NCI-H2171 treated with DMSO at 0.1 percent for 48 hours (cell line): ENCODE data around the gene GANC.

Experiments
- DNase-seq: peaks from one replicate; lab custom pipeline; 2025; lab: John Stamatoyannopoulos, UW

The GANC gene

GRCh38 chr15:42348083-42348482 is 75.1 kb downstream of the GANC start:
- DNase-seq, result no peak

GRCh38 chr15:42349186-42349585 is 76.2 kb downstream of the GANC start:
- DNase-seq, result no peak

GRCh38 chr15:42352401-42352800 is 79.4 kb downstream of the GANC start:
- DNase-seq, result no peak

- DNase-seq, result no peak
Measured at GRCh38 chr15:42353061-42353460, 80.1 kb downstream of the GANC start.

- DNase-seq, result peak; percentile 30
Measured at GRCh38 chr15:42354824-42355223, 81.8 kb downstream of the GANC start.

- DNase-seq, result peak; percentile 6
Measured at GRCh38 chr15:42355291-42355690, 82.3 kb downstream of the GANC start.

GRCh38 chr15:42356851-42357250 is 83.8 kb downstream of the GANC start:
- DNase-seq, result no peak

- DNase-seq, result peak; percentile 51
Measured at GRCh38 chr15:42358141-42358540, 85.1 kb downstream of the GANC start.

- no peak for DNase-seq
Measured at GRCh38 chr15:42359249-42359648, 86.2 kb downstream of the GANC start, which contains the start of gene CAPN3. TSS of gene CAPN3 (plus strand) at chr15:42359501. CDS start at chr15:42359806, 305 bp downstream.

GRCh38 chr15:42359985-42360384 is 87.0 kb downstream of the GANC start:
- DNase-seq, result no peak

- no peak for DNase-seq
Measured at GRCh38 chr15:42360535-42361112, 87.6 kb downstream of the GANC start.

GRCh38 chr15:42363487-42363886 is 90.5 kb downstream of the GANC start:
- no peak for DNase-seq

GRCh38 chr15:42363942-42364341 is 90.9 kb downstream of the GANC start:
- DNase-seq, result no peak

- peak; percentile 39 for DNase-seq
Measured at GRCh38 chr15:42364529-42364928, 91.5 kb downstream of the GANC start.

- DNase-seq, result no peak
Measured at GRCh38 chr15:42365921-42366550, 93.0 kb downstream of the GANC start.

GRCh38 chr15:42367041-42367440 is 94.0 kb downstream of the GANC start:
- no peak for DNase-seq

- DNase-seq, result no peak
Measured at GRCh38 chr15:42368096-42368495, 95.1 kb downstream of the GANC start.

GRCh38 chr15:42371096-42371495 is 98.1 kb downstream of the GANC start:
- no peak for DNase-seq

GRCh38 chr15:42373274-42373673 is 100.3 kb downstream of the GANC start:
- DNase-seq, result no peak

- no peak for DNase-seq
Measured at GRCh38 chr15:42373936-42374335, 100.9 kb downstream of the GANC start.

GRCh38 chr15:42374810-42375209 is 101.8 kb downstream of the GANC start:
- DNase-seq, result no peak

GRCh38 chr15:42375252-42375651 is 102.3 kb downstream of the GANC start:
- DNase-seq, result no peak

GRCh38 chr15:42375941-42376340 is 102.9 kb downstream of the GANC start:
- DNase-seq, result no peak

GRCh38 chr15:42378011-42378410 is 105.0 kb downstream of the GANC start:
- DNase-seq, result no peak
